ENCODE data around the gene CTBP1. TPM values are rescaled to one million over a fixed set of nuclear protein-coding genes. Genes with fewer than 3 reads are reported as not detected.
A peak's percentile ranks its signal among the peaks of the same experiment; 100 is the strongest.

CTBP1 gene
- total RNA-seq, 1 donor from 2014 or later: 112 TPM

GRCh38 chr4:1203026-1203616 is 45.8 kb downstream of the CTBP1 start:
- no peak for DNase-seq
- no peak for TF ChIP-seq CTCF (IDR thresholded peaks at IDR 0.05; ENCODE audit: borderline replicate concordance)
- H3K27ac ChIP-seq (replicated peaks): peak overlapping the region; percentile 76
- no peaks in the 10 kb centered on the region for H3K9me3 ChIP-seq (replicated peaks)
- H3K4me1 ChIP-seq: peaks cover 37% of the 10 kb centered on the region
- no peaks in the 10 kb centered on the region for H3K36me3 ChIP-seq
- no peaks in the 10 kb centered on the region for H3K27me3 ChIP-seq (ENCODE audit: low read depth)
- intact Hi-C loops (cut with micrococcal nuclease): no loop called here
- H3K4me3 ChIP-seq: no peak overlapping the region

- DNase-seq: no peak
- Histone ChIP-seq H3K27me3 (ENCODE audit: low read depth) (no peaks in the 10 kb centered on the region), H3K4me1 (peaks cover 32% of the 10 kb centered on the region), H3K9me3 (replicated peaks) (no peaks in the 10 kb centered on the region), H3K36me3 (no peaks in the 10 kb centered on the region), H3K27ac (replicated peaks) (peak overlapping the region; percentile 76), H3K4me3 (no peak overlapping the region)
- TF ChIP-seq CTCF (IDR thresholded peaks at IDR 0.05; ENCODE audit: borderline replicate concordance): no peak
- intact Hi-C loops (cut with micrococcal nuclease): no loop called here
These were observed 46.4 kb downstream of the CTBP1 start for GRCh38 chr4:1202526-1203011.

- no peak for DNase-seq
- H3K27me3 ChIP-seq (ENCODE audit: low read depth): no peaks in the 10 kb centered on the region
- H3K9me3 ChIP-seq (replicated peaks): no peaks in the 10 kb centered on the region
- peak overlapping the region; percentile 76 for H3K27ac ChIP-seq (replicated peaks)
- H3K4me3 ChIP-seq: peak overlapping the region; percentile 43
- no peak for TF ChIP-seq CTCF (IDR thresholded peaks at IDR 0.05; ENCODE audit: borderline replicate concordance)
- peaks cover 26% of the 10 kb centered on the region for H3K4me1 ChIP-seq
- intact Hi-C loops (cut with micrococcal nuclease): no loop called here
- no peaks in the 10 kb centered on the region for H3K36me3 ChIP-seq
These were observed 46.9 kb downstream of the CTBP1 start for GRCh38 chr4:1201851-1202525.

- no peak for TF ChIP-seq CTCF (IDR thresholded peaks at IDR 0.05; ENCODE audit: borderline replicate concordance)
- Histone ChIP-seq H3K4me3 (peak overlapping the region; percentile 43), H3K27me3 (ENCODE audit: low read depth) (no peaks in the 10 kb centered on the region), H3K9me3 (replicated peaks) (no peaks in the 10 kb centered on the region), H3K27ac (replicated peaks) (peak overlapping the region; percentile 76), H3K4me1 (peaks cover 26% of the 10 kb centered on the region), H3K36me3 (no peaks in the 10 kb centered on the region)
- DNase-seq: peak; percentile 67
- intact Hi-C loops (cut with micrococcal nuclease): no loop called here
These were observed 48.4 kb downstream of the CTBP1 start for GRCh38 chr4:1200425-1201035.

GRCh38 chr4:1199556-1200331 is 49.2 kb downstream of the CTBP1 start:
- H3K27me3 ChIP-seq (ENCODE audit: low read depth): no peaks in the 10 kb centered on the region
- no peaks in the 10 kb centered on the region for H3K9me3 ChIP-seq (replicated peaks)
- intact Hi-C loops (cut with micrococcal nuclease): no loop called here
- H3K36me3 ChIP-seq: no peaks in the 10 kb centered on the region
- peak overlapping the region; percentile 43 for H3K4me3 ChIP-seq
- no peak for TF ChIP-seq CTCF (IDR thresholded peaks at IDR 0.05; ENCODE audit: borderline replicate concordance)
- DNase-seq: no peak
- H3K27ac ChIP-seq (replicated peaks): peak overlapping the region; percentile 76
- peaks cover 33% of the 10 kb centered on the region for H3K4me1 ChIP-seq

All from left ventricle myocardium inferior (tissue), 1 donor.